HCT116 (cell line): ENCODE measurements around the gene RGS17. TPM values are rescaled to one million over a fixed set of nuclear protein-coding genes. Genes with fewer than 3 reads are reported as not detected.

Experiments used
- ATAC-seq: fragments of 200-7000 bp; cut with Tn5 transposase; 2 replicates; pipeline ENCODE4 v1.9.1; 2020; ENCODE audit warnings: mild to moderate bottlenecking, moderate library complexity
- BruUV-seq: library from RNA; stranded (reverse); fragments of 400-500 nt; replicated peaks from 2 replicates; lab custom pipeline; 2021; lab: Mats Ljungman, UMichigan
- CTCF ChIA-PET: fragments of 300-600 bp; sonication (Branson Sonifier 250); formaldehyde crosslinking; loops from one replicate; lab custom pipeline; 2021; ENCODE audit warnings: antibody characterized with exemption; lab: Charles Lee
- POLR2A ChIA-PET: fragments of 300-600, 350-600 bp; sonication (Branson Sonifier 250); formaldehyde crosslinking; loops from one replicate; lab custom pipeline; 2021; ENCODE audit warnings: antibody characterized with exemption; lab: Charles Lee
- RAD21 ChIA-PET, 2 experiments: fragments of 300-600 bp; sonication (Branson Sonifier 250); formaldehyde crosslinking; loops; one replicate each; lab custom pipeline; 2023; ENCODE audit warnings: low total read pairs in 2 of 2; ENCODE audit not compliant: uncharacterized antibody in 2 of 2, unreplicated experiment in 2 of 2, low non-redundant PET in 1 of 2; lab: Charles Lee
- DNase-seq: peaks from one replicate; pipeline ENCODE4 v3.0.0-alpha.2; 2010; ENCODE audit warnings: low read depth, low spot score
- H2AFZ ChIP-seq: fragments of 200-600 bp; shearing (Covaris generic), sonication (generic); 2 replicates; pipeline ENCODE4 v1.6.1; 2017; ENCODE audit warnings: low read depth, mixed run types, mixed read lengths, antibody characterized with exemption, low read length; ENCODE audit not compliant: poor library complexity, severe bottlenecking
- H3K27ac ChIP-seq: 2 replicates; pipeline ENCODE4 v1.5.1; 2012; ENCODE audit warnings: low read depth, low read length
- H3K27me3 ChIP-seq: fragments of 200-600 bp; sonication (generic); 2 replicates; pipeline ENCODE4 v1.6.1; 2016; ENCODE audit warnings: mixed run types, low read length, mixed read lengths; ENCODE audit not compliant: insufficient read depth
- H3K36me3 ChIP-seq, 2 experiments: fragments of 200-500 bp in 1 of 2; fragments of 200-600 bp in 1 of 2; sonication (Bioruptor generic) in 1 of 2; sonication (generic) in 1 of 2; 2 replicates each; pipeline versions ENCODE4 v1.5.1 to v1.6.1; 2014 to 2016; ENCODE audit warnings: low read length in 2 of 2, inconsistent platforms in 1 of 2, mixed read lengths in 1 of 2, mixed run types in 1 of 2; ENCODE audit not compliant: insufficient read depth in 2 of 2, control insufficient read depth in 1 of 2
- H3K4me1 ChIP-seq, 2 experiments: fragments of 200-600 bp in 1 of 2; sonication (generic) in 1 of 2; 2 replicates each; pipeline versions ENCODE4 v1.5.1 to v1.6.1; 2012 to 2017; ENCODE audit warnings: low read length in 2 of 2, inconsistent platforms in 1 of 2, mild to moderate bottlenecking in 1 of 2, mixed read lengths in 1 of 2, mixed run types in 1 of 2, moderate library complexity in 1 of 2; ENCODE audit not compliant: insufficient read depth in 2 of 2, control insufficient read depth in 1 of 2
- H3K4me2 ChIP-seq: fragments of 200-600 bp; sonication (generic); 2 replicates; pipeline ENCODE4 v1.6.1; 2017; ENCODE audit warnings: mixed run types, low read length, mixed read lengths
- H3K4me3 ChIP-seq, 2 experiments: fragments of 200-600 bp in 1 of 2; sonication (generic) in 1 of 2; replicated peaks in 1 of 2; 2 replicates each; pipeline ENCODE4 v1.5.1; 2011 to 2016; ENCODE audit warnings: low read length in 2 of 2, control low read depth in 1 of 2, low read depth in 1 of 2, mild to moderate bottlenecking in 1 of 2, mixed read lengths in 1 of 2, mixed run types in 1 of 2
- H3K79me2 ChIP-seq: fragments of 200-600 bp; sonication (generic); 2 replicates; pipeline ENCODE4 v1.6.1; 2017; ENCODE audit warnings: mild to moderate bottlenecking, mixed run types, low read length, moderate library complexity, mixed read lengths; ENCODE audit not compliant: insufficient read depth
- H3K9ac ChIP-seq: fragments of 200-600 bp; sonication (generic); 2 replicates; pipeline ENCODE4 v1.6.1; 2016; ENCODE audit warnings: low read length, mixed read lengths
- H3K9me2 ChIP-seq: fragments of 200-600 bp; sonication (generic), shearing (Covaris generic); 2 replicates; pipeline ENCODE4 v1.6.1; 2017; ENCODE audit warnings: mixed run types, mild to moderate bottlenecking, moderate library complexity; ENCODE audit not compliant: insufficient read depth
- H3K9me3 ChIP-seq, 2 experiments: fragments of 200-500 bp in 1 of 2; fragments of 200-600 bp in 1 of 2; sonication (Bioruptor generic) in 1 of 2; sonication (generic) in 1 of 2; 2 replicates each; pipeline ENCODE4 v1.6.1; 2014 to 2017; ENCODE audit warnings: low read length in 2 of 2, mixed read lengths in 2 of 2, inconsistent platforms in 1 of 2, low read depth in 1 of 2, mild to moderate bottlenecking in 1 of 2, mixed run types in 1 of 2, moderate library complexity in 1 of 2; ENCODE audit not compliant: control insufficient read depth in 1 of 2, insufficient read depth in 1 of 2
- H4K20me1 ChIP-seq: fragments of 200-600 bp; sonication (generic), shearing (Covaris generic); 2 replicates; pipeline ENCODE4 v1.6.1; 2017; ENCODE audit warnings: mixed run types, mild to moderate bottlenecking, moderate library complexity; ENCODE audit not compliant: insufficient read depth
- CBX3 ChIP-seq: IDR thresholded peaks from 2 replicates; pipeline ENCODE4 v1.6.1; 2012; ENCODE audit warnings: low read depth
- EGR1 ChIP-seq: IDR thresholded peaks from 2 replicates; pipeline ENCODE4 v1.6.1; 2012; ENCODE audit warnings: low read depth
- ELF1 ChIP-seq: IDR thresholded peaks from 2 replicates; pipeline ENCODE4 v1.6.1; 2012; ENCODE audit warnings: low read depth, borderline replicate concordance
- EZH2 ChIP-seq: fragments of 200-600 bp; sonication (generic); IDR thresholded peaks from 2 replicates; pipeline ENCODE4 v1.6.1; 2017; ENCODE audit warnings: antibody characterized with exemption, mixed run types
- FOSL1 ChIP-seq: IDR thresholded peaks from 2 replicates; pipeline ENCODE4 v1.6.1; 2012; ENCODE audit warnings: low read depth
- JUND ChIP-seq: IDR thresholded peaks from 2 replicates; pipeline ENCODE4 v1.6.1; 2012
- TCF7L2 ChIP-seq: IDR thresholded peaks from 2 replicates; pipeline ENCODE4 v1.7.0; 2011; ENCODE audit warnings: borderline replicate concordance, inconsistent platforms; ENCODE audit not compliant: insufficient read depth, insufficient read length; ENCODE audit errors: extremely low read depth
- ZNF274 ChIP-seq: fragments of 200-500 bp; sonication (Bioruptor generic); IDR thresholded peaks from 2 replicates; pipeline ENCODE4 v1.6.1; 2014; ENCODE audit warnings: mild to moderate bottlenecking, low read depth, low read length, inconsistent platforms
- intact Hi-C: fragments of 100-400 bp; cut with micrococcal nuclease; formaldehyde crosslinking; loops from 2 replicates; pipeline ENCODE4 v1.10.0; 2022
- total RNA-seq: library from RNA; stranded (reverse); gene quantifications from one replicate; pipeline ENCODE4 v1.2.1, GENCODE V29; 2021; ENCODE audit not compliant: unreplicated experiment
- TF ChIP-seq, protein P1 (sequence below): IDR thresholded peaks from 2 replicates; pipeline ENCODE4 v1.6.1; 2012; ENCODE audit warnings: low read depth
- TF ChIP-seq, protein P2 (sequence below): IDR thresholded peaks from 2 replicates; pipeline ENCODE4 v1.6.1; 2012

The RGS17 gene
- total RNA-seq, 1 experiment from 2014 or later = 3.9 TPM

DNA sequence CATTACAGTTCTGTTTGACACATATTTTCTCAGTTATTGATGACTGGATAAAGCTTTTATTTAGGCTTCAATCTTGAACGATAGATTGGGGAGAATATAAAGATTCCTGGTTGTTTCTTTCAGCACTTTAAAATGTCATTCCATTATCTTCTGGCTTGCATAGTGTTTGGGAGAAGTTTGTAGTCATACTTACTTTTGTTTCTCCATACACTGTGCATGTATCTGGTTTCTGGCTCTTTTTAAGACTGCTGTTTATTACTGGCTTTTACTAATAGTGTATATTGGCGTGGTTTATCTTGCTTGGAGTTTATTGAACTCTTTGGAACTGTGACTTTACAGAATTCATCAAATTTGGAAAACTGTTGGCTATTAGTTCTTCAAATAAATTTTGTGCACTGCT lies 49.2 kb downstream of the RGS17 start:
- H3K27me3 ChIP-seq = no peaks in the 10 kb centered on the region
- H3K36me3 ChIP-seq = no peaks in the 10 kb centered on the region
- ATAC-seq = no peak
- ChIA-PET CTCF (no interaction called here), POLR2A (no interaction called here), RAD21 (no interaction called here)
- no peak overlapping the region for H3K27ac ChIP-seq
- BruUV-seq = no TSS peak
- H4K20me1 ChIP-seq = no peaks in the 10 kb centered on the region
- no peak overlapping the region for H3K9ac ChIP-seq
- intact Hi-C loops = no loop called here
- no peak for DNase-seq
- H3K4me3 ChIP-seq = no peak overlapping the region
- H3K9me2 ChIP-seq = no peaks in the 10 kb centered on the region
- TF ChIP-seq, protein P1, sequence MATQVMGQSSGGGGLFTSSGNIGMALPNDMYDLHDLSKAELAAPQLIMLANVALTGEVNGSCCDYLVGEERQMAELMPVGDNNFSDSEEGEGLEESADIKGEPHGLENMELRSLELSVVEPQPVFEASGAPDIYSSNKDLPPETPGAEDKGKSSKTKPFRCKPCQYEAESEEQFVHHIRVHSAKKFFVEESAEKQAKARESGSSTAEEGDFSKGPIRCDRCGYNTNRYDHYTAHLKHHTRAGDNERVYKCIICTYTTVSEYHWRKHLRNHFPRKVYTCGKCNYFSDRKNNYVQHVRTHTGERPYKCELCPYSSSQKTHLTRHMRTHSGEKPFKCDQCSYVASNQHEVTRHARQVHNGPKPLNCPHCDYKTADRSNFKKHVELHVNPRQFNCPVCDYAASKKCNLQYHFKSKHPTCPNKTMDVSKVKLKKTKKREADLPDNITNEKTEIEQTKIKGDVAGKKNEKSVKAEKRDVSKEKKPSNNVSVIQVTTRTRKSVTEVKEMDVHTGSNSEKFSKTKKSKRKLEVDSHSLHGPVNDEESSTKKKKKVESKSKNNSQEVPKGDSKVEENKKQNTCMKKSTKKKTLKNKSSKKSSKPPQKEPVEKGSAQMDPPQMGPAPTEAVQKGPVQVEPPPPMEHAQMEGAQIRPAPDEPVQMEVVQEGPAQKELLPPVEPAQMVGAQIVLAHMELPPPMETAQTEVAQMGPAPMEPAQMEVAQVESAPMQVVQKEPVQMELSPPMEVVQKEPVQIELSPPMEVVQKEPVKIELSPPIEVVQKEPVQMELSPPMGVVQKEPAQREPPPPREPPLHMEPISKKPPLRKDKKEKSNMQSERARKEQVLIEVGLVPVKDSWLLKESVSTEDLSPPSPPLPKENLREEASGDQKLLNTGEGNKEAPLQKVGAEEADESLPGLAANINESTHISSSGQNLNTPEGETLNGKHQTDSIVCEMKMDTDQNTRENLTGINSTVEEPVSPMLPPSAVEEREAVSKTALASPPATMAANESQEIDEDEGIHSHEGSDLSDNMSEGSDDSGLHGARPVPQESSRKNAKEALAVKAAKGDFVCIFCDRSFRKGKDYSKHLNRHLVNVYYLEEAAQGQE = no peak
- TF ChIP-seq CBX3 = no peak
- no peaks in the 10 kb centered on the region; a peak in 1 of 4 replicates for H3K9me3 ChIP-seq
- no peaks in the 10 kb centered on the region for H3K4me1 ChIP-seq
- no peak overlapping the region for H3K4me2 ChIP-seq
- no peak overlapping the region for H2AFZ ChIP-seq
- H3K79me2 ChIP-seq = no peaks in the 10 kb centered on the region

DNA sequence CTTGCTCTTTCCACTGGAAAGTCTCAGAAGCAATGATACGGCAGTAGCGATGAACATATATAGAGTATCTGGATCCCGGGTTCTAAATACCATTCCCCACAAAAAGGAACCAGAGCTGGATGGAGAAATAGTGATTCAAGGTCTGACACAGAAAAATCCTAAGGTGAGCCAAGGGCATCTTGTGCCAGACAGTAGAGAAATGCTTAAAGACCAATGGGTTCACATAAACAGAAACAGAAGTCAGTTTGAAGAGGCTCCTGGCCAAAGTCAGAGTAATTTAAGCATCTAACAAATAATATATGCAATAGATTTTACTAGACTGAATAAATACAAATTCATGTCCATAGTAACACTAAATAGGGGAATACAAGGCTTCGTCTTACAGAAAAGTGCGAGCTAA lies 54.7 kb downstream of the RGS17 start:
- Histone ChIP-seq H4K20me1 (no peaks in the 10 kb centered on the region), H3K9me3 (no peaks in the 10 kb centered on the region), H3K36me3 (no peaks in the 10 kb centered on the region), H3K4me2 (no peak overlapping the region), H3K9me2 (no peaks in the 10 kb centered on the region), H3K27me3 (no peaks in the 10 kb centered on the region), H3K27ac (no peak overlapping the region), H3K9ac (no peak overlapping the region), H3K4me3 (no peak overlapping the region), H2AFZ (no peak overlapping the region), H3K4me1 (no peaks in the 10 kb centered on the region), H3K79me2 (no peaks in the 10 kb centered on the region)
- ATAC-seq = no peak
- intact Hi-C loops = no loop called here
- BruUV-seq = no TSS peak
- POLR2A ChIA-PET = no interaction called here
- CTCF ChIA-PET = no interaction called here
- RAD21 ChIA-PET = no interaction called here
- DNase-seq = no peak
- no peak for TF ChIP-seq CBX3
- TF ChIP-seq TCF7L2 = no peak
- TF ChIP-seq ZNF274 = no peak
- TF ChIP-seq EZH2 = no peak
- no peak for TF ChIP-seq ELF1
- no peak for TF ChIP-seq FOSL1
- TF ChIP-seq, protein P1 = no peak
- no peak for TF ChIP-seq EGR1
- TF ChIP-seq, protein P2, sequence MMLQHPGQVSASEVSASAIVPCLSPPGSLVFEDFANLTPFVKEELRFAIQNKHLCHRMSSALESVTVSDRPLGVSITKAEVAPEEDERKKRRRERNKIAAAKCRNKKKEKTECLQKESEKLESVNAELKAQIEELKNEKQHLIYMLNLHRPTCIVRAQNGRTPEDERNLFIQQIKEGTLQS = no peak
- no peak for TF ChIP-seq JUND
